ENCODE data around the gene PCGF2.

The PCGF2 gene

DNA sequence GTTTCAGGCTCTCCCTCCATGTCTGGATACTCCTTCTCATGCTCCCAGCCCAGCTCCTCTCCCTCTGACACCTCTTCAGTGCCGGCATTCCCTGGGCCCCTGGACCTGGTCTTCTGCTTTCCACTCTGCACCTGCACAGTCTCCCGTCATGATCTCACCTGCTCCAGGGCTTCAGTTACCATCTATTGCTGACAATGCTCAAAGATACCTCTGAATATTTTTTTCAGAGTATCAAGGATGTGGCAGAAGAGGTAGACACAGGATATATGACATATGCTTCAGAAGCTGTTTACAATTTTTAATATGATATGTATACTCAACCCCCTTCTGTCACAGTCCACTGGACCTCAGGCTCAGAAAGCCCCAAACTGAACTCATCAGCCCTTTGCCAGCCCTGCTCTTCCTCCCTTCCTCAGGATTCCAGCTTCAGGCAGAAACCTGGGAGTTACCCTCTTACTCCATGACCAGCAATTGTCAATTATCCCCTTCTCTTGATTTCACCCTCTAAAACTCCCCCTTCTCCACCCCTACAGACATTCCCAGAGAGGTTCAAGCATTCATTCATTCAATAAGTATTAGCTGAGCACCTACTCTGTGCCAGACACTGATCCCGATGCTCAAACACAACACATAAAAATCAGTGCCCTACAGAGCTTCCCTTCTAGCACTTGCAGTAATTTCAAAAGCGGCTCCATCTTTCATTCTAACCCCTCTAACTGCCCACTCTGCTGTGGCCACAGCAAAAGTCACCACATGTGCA lies 50.9 kb downstream of the PCGF2 start:
- TF ChIP-seq, protein P1, sequence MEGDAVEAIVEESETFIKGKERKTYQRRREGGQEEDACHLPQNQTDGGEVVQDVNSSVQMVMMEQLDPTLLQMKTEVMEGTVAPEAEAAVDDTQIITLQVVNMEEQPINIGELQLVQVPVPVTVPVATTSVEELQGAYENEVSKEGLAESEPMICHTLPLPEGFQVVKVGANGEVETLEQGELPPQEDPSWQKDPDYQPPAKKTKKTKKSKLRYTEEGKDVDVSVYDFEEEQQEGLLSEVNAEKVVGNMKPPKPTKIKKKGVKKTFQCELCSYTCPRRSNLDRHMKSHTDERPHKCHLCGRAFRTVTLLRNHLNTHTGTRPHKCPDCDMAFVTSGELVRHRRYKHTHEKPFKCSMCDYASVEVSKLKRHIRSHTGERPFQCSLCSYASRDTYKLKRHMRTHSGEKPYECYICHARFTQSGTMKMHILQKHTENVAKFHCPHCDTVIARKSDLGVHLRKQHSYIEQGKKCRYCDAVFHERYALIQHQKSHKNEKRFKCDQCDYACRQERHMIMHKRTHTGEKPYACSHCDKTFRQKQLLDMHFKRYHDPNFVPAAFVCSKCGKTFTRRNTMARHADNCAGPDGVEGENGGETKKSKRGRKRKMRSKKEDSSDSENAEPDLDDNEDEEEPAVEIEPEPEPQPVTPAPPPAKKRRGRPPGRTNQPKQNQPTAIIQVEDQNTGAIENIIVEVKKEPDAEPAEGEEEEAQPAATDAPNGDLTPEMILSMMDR (IDR thresholded peaks at IDR 0.05; ENCODE audit: low read depth, low read length): no peak
- DNase-seq (ENCODE audit: extremely low read depth, low read depth): no peak

DNA sequence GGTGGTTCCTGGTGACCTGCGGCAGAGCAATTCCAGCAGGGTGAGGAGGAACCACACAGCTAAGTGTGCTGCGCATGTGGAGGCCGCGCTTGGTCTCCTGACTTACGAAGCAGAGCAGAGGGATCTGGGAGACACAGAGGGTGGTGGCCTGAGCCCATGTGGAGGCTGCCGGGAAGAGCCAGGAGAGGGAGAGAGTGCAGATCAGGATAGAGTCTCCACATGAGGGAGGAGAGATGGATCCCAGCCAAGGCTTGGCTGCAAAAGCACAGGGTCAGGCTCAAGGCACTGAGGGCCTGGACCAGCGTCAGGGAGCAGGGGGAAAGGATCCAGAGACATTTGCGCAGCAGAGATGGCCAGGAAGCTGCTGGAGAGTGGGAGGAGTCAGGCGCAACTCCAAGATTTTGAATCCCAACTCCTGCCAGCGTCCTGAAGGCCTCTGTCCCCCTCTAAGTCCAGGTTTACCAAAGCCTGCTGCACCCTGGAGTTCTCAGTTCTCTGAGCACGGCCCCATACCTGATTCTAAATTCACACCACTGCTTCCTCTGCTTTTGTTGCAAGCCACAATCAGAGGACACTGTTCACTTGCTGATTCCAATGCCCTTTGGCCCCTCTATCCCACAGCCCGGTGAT lies 54.3 kb downstream of the PCGF2 start:
- TF ChIP-seq, protein P1 (IDR thresholded peaks at IDR 0.05; ENCODE audit: low read depth, low read length): no peak
- peak; percentile 57 for DNase-seq (ENCODE audit: extremely low read depth, low read depth)

- TF ChIP-seq, protein P1 (IDR thresholded peaks at IDR 0.05; ENCODE audit: low read depth, low read length): no peak
These were observed 57.0 kb downstream of the PCGF2 start for GRCh38 chr17:38691154-38691553.

DNA sequence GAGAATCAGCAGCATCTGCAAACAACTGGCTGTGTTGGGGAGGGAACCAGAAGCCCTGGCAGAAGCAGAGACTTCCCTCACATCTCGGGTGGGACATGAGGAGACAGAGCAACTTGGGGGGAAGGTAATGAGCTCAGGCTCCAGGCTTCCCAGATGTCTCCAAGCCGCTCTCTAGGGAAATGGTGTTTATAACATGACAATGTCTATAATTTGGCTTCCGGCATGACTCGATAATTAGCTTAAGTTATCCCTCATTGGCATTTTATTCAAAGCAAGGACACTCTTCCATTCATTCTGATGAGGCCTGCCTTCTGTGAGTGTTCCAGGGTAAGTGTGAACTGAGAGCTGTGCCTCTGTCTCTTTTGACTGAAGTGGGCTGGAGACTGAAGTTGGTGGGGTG lies 57.8 kb downstream of the PCGF2 start:
- DNase-seq (ENCODE audit: extremely low read depth, low read depth): no peak
- TF ChIP-seq, protein P1 (IDR thresholded peaks at IDR 0.05; ENCODE audit: low read depth, low read length): no peak

More at GRCh38 chr17:38691154-38691553, 57.0 kb downstream of the PCGF2 start:
- no peak for DNase-seq (ENCODE audit: extremely low read depth, low read depth)

GRCh38 chr17:38687286-38687685 lies 60.9 kb downstream of the PCGF2 start:
- DNase-seq (ENCODE audit: extremely low read depth, low read depth): no peak
- TF ChIP-seq, protein P1 (IDR thresholded peaks at IDR 0.05; ENCODE audit: low read depth, low read length): no peak

DNA sequence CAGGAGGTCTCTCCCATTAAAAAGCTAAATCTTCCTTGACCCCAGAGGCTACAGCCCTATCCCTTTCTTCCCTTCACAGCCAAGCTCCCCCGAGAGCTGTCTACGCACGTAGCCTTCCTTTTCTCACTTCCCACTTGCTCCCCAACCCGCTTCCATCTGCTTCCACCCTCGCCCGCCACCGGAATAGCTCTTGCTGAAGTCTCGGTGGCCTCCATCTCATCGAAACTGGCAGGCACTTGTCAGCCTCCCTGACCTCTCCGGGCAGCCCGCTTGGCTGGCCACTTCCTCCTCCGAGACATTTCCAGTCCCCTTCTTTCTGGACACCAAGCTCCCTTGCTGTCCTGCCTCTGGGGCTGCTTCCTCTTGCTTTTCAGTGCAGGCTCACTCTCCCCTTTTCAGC lies 62.6 kb downstream of the PCGF2 start:
- no peak for DNase-seq (ENCODE audit: extremely low read depth, low read depth)
- TF ChIP-seq, protein P1 (IDR thresholded peaks at IDR 0.05; ENCODE audit: low read depth, low read length): no peak

Measured in AG09319 (cell line).